ENCODE data around the gene CDH4.

The CDH4 gene

DNA sequence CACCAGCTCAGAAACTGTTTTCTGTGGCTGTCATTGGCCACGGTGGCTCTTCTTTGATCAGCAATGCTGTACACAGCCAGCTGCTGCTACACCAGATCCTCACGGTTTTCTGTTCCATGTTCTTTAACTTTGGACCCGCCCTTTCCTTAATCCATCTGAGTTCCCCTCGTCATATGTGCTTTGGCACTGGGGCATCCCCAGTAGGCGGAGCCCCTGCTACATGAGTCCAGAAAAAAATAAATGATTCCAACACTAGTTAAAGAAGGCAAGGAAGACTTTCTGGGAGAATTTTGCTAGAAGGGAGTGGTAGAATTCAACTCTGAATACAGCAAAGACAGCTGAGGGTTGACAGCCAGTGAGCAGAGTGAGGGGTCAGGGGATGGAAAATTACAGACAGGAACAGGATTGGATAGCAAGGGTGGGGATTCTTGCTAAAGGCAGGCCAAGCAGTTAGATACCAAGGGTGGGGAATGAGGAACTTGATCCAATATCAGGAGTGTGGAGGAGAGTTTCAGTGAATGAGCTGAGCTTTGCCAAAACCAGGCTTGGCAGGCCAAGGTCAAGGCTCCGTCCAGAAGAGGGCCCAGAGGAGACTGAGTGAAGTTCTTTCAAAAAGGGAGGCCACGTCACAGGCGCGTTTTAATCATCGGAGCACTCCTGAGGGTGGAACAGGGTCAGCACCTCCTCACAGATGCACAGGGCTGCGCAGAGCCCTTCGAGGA, 391.8 kb downstream of the CDH4 start:
- DNase-seq = no peak

GRCh38 chr20:61644378-61645076, 392.5 kb downstream of the CDH4 start:
- no peak for DNase-seq

GRCh38 chr20:61645732-61646131, 393.7 kb downstream of the CDH4 start:
- no peak for DNase-seq

DNA sequence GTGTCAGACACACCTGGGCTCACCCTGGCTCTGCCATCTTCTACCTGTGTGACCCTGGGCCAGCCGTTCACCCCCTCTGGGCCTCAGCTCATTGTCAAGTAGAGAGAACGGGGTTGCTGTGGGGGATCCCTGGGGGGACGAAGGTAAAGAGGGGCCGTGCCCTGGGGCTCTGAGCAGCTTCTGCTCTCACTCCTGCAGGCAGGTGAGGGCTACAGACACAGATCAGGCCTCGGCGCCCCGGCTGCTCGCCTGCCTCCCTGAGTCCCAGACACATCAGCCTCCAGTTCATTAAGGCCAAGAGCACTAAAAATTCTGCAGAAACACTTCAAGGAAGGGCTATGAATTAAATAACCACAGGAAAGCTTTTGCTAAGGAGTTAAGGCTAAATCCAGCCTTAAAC, 394.4 kb downstream of the CDH4 start:
- DNase-seq = no peak

- no peak for DNase-seq
Measured at GRCh38 chr20:61646986-61647385, 394.9 kb downstream of the CDH4 start.

DNA sequence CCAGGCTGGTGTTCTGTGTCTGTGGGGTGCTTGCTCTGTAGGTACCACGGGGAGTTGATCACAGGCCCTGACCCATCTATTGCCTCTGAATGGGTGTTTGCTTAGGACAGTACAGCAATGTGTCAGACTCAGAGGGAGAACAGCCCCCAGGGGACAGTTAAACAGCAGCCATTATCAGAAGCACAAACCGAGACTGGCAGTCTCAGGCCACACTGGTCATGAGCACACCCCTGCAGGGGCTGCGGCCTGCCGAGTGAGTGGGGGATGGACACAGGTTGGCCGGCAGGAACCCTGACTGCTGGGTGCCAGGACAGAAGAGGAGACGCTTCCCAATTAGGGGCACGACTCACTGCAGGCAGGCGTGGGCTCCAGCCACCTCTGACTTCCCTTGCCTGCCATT, 395.6 kb downstream of the CDH4 start:
- no peak for DNase-seq

DNA sequence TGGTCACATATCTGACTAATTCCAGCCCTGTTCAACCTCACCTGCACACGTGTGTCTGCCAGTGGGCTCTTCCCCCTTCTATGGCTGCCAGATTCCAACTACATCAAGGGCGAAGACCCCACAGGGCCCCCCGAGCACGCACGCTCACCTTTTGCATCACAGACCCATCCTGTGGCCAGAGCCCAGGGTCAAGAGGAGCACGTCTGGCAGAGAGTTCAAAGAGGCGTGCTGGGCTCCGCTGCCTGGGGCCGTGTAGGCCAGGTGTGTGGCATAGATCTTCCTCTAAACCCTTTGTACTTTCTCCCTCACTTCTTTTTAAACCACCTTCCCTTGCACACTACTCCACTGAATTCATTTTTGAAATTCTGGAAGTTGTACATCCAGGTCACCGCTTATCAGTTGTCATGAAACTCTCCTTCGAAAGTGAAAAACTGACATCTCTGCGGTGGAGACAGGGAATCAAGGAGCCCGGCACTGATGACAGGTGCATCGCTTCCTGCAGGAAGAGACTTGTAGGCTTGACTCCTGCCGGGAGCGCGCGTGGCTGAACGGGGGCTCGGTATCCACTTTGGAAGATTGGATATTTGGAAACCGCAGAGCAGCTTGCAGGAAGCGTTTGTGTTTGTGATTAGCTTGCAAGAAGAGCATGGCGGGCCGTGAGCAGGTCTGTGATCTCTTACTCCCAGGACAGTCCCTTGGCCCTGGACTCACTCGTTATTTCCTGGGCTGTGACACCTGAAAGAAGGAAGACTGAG, 397.2 kb downstream of the CDH4 start:
- no peak for DNase-seq

DNA sequence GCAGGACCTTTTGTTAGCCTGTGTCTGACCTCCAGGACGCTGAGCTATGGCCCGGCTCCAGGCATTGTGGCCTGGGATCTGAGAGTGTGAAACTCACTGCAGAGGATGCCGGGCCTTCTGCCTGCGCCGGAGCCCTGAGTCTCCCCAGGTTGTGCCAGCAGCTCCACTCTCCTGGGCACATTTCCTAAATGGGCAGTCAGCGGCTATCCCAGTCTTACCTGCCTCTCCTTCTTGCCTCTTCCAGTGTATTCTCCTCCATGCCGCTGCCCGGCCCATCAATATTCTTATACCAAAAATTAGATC, 397.8 kb downstream of the CDH4 start:
- no peak for DNase-seq

GRCh38 chr20:61650912-61651733, 399.1 kb downstream of the CDH4 start:
- DNase-seq = no peak

GRCh38 chr20:61652146-61652545, 400.1 kb downstream of the CDH4 start:
- DNase-seq = no peak

GRCh38 chr20:61654726-61655125, 402.7 kb downstream of the CDH4 start:
- no peak for DNase-seq

DNA sequence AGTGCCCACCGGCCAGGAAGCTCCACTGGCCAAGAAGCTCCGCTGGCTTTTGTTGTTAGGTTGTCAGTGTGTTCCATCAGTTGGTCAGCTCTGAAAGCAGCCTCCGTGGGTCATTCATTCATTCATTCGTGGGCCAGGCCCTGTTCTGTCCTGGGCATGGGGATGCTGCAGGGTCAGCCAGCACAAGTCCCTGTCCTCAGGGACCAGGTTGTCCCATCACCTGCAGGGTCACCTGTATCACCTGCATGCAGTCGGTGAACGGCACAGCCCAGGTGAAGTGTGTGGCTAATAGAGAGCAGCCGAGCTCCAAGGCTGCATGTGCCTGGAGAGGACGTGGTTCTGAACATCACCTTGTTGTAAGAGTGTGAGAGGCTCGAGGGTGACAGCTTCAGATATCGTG, 403.5 kb downstream of the CDH4 start:
- DNase-seq = no peak

- no peak for DNase-seq
Measured at GRCh38 chr20:61656198-61656597, 404.1 kb downstream of the CDH4 start.

DNA sequence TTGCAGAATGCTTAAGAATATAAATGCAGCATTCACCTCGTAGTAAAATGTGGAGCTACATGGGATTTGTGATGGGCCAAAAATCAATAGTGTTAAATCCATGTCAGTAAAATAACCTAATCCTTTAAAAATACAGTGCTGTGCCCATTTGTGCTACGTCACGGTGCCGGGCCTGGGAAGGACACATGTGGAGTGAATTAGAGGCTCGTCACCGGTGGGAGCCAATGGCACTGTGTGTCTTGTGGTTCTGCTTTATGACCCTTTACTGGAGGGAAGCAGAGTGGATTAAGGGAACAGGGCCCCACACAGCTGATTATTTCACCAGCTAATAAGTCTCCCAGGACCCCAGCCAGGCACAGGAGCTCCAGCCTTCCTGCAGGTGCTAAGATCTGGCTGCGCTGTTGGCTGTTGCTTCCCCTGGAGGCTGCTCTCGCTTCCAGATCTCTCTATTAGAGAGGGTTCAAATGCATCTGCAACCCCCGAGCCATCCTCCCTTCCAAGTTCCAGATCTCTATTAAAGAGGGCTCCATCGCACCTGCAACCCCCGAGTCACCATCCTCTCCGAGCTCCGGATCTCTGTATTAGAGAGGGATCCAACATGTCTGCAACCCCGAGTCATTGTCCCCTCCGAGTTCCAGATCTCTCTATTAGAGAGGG, 405.8 kb downstream of the CDH4 start:
- DNase-seq = no peak

- no peak for DNase-seq
Measured at GRCh38 chr20:61658563-61658962, 406.5 kb downstream of the CDH4 start.

DNA sequence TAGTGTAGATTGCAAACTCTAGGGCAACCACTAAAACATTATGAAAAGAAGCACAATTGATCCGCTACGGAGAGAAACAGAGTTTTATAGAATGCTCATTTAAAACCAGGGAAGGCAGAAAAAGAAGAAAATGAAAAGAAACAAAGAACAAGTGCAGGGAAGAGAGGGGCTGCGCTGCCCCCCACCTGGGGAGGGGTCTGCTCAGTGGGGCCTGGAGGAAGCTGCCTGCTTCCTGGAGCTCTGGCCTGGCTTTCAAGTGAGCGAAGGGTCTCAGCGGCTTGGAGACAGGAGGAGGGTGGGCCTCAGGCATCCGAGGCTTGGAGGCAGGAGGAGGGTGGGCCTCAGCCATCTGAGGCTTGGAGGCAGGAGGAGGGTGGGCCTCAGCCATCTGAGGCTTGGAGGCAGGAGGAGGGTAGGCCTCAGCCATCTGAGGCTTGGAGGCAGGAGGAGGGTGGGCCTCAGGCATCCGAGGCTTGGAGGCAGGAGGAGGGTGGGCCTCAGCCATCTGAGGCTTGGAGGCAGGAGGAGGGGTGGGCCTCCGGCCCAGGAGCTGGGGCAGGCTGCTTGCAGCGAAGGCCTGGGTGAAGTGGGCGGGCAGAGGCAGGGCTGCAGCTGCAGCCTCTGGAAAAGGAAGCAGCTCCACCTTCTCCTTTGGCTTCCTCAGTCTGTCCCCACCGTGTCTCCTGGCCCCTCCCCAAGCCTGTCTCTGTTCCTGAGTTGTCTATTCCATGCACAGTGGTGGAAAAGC, 407.4 kb downstream of the CDH4 start:
- no peak for DNase-seq

DNA sequence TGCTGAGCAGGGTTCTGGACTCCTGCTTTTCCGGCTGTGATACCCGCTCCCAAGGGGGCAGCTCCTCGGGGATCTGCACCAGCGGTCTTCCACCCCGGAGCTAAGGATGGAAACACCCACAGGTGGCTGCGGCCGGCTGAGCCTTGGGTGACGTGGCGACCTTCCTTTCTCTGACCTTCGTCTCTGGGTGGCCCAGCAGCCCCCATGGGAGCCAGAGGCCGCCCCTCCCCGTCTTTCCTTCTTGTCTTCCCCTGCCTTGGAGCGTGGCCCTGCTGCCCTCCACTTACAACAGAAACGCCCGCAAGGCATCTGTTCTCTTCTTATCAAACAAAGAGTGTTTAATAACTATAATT, 407.9 kb downstream of the CDH4 start:
- DNase-seq = no peak

GRCh38 chr20:61660559-61660958, 408.5 kb downstream of the CDH4 start:
- no peak for DNase-seq

DNA sequence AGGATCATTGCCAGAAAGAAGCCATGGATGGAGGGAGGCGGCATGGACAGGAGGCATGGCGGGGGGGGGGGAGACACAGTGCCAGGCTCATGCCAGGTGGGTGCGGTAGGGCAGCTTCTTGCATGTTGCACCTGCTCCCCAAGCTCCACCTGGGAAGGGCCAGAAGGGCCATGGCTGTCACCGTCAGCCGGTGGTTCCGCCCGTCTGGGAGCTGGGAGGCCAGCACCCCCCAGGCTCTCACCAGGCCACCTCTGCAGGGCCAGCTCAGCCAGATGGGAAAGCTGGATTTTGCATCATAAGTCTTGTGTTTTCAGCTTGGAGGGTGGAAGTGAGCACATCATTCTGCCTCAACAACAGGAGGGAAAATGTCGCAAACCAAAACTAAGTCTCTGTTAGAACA, 409.0 kb downstream of the CDH4 start:
- DNase-seq = no peak

DNA sequence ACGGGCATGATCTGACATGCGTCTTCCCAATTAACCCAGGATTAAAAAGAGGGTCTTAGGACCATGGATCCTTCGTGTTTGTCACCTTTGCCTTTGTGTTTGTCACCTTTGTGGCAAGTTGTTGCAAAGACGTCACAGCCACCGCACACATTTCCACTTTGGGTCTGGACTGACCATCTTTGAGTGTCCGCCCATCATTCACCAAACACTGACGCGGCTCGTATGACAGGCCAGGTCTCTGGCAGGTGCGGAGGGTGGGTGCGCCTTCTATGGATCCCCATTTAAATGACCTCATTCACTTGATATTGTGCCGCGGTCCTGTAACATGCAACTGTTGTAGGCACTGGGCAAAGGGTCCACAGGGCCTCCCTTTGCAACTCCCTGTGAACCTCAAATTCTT, 409.5 kb downstream of the CDH4 start:
- DNase-seq = no peak

- DNase-seq = no peak
Measured at GRCh38 chr20:61662226-61662967, 410.3 kb downstream of the CDH4 start.

- DNase-seq = no peak
Measured at GRCh38 chr20:61662968-61663331, 410.9 kb downstream of the CDH4 start.
